B cell (primary cell): ENCODE results near the gene IQSEC3. TPM values are rescaled to one million over a fixed set of nuclear protein-coding genes. Genes with fewer than 3 reads are reported as not detected.

Experiments
- ATAC-seq: fragments of 200-7000 bp; cut with Tn5 transposase; one replicate; pipeline ENCODE4 v1.10.0; 2021; ENCODE audit warnings: low read depth, mild to moderate bottlenecking, moderate number of reproducible peaks, moderate library complexity
- CTCF ChIA-PET: fragments of 350-600 bp; sonication (Branson Sonifier 250); formaldehyde crosslinking; loops from one replicate; lab custom pipeline; 2021; ENCODE audit warnings: antibody characterized with exemption, inconsistent platforms; lab: Charles Lee
- POLR2A ChIA-PET: fragments of 350-600 bp; sonication (Branson Sonifier 250); formaldehyde crosslinking; loops from one replicate; lab custom pipeline; 2021; ENCODE audit warnings: antibody characterized with exemption; lab: Charles Lee
- DNase-seq: peaks from one replicate; pipeline ENCODE4 v3.0.0; 2013
- H2AFZ ChIP-seq: 2 replicates; pipeline ENCODE4 v1.6.1; 2012; ENCODE audit warnings: mild to moderate bottlenecking, low read depth, low read length; ENCODE audit not compliant: insufficient read depth, poor library complexity, severe bottlenecking
- H3K27ac ChIP-seq, 2 donors: 1 replicate in 1 of 2; 2 replicates in 1 of 2; pipeline ENCODE4 v1.5.1; 2012 to 2013; ENCODE audit warnings: low read length in 2 of 2, mild to moderate bottlenecking in 2 of 2, moderate library complexity in 1 of 2
- H3K27me3 ChIP-seq, 4 experiments: fragments of 200-600 bp in 1 of 4; sonication (generic) in 1 of 4; replicated peaks in 1 of 4; 1 replicate in 2 of 4; 2 replicates in 2 of 4; pipeline versions ENCODE4 v1.6.1 to v1.7.0; 2013 to 2016; ENCODE audit warnings: low read length in 3 of 4, mild to moderate bottlenecking in 2 of 4, mixed read lengths in 1 of 4, moderate library complexity in 1 of 4; ENCODE audit not compliant: insufficient read depth in 4 of 4, control insufficient read depth in 3 of 4; ENCODE audit errors: control extremely low read depth in 1 of 4
- H3K36me3 ChIP-seq, 2 experiments: replicated peaks in 1 of 2; 1 replicate in 1 of 2; 2 replicates in 1 of 2; pipeline versions ENCODE4 v1.6.1 to v1.7.1; 2013; ENCODE audit warnings: low read length in 1 of 2; ENCODE audit not compliant: insufficient read depth in 2 of 2, control insufficient read depth in 1 of 2; ENCODE audit errors: control extremely low read depth in 1 of 2, extremely low read depth in 1 of 2
- H3K4me1 ChIP-seq, 2 donors: fragments of 200-600 bp in 1 of 2; sonication (generic) in 1 of 2; 1 replicate in 1 of 2; 2 replicates in 1 of 2; pipeline versions ENCODE4 v1.5.1 to v1.6.1; 2013 to 2017; ENCODE audit warnings: low read length in 2 of 2; ENCODE audit not compliant: control insufficient read depth in 2 of 2, insufficient read depth in 2 of 2
- H3K4me2 ChIP-seq: replicated peaks from 2 replicates; pipeline ENCODE3; 2012; ENCODE audit warnings: mild to moderate bottlenecking, low read depth, low read length; ENCODE audit not compliant: poor library complexity, severe bottlenecking
- H3K4me3 ChIP-seq, 5 experiments: fragments of 200-600 bp in 1 of 5; sonication (generic) in 1 of 5; 1 replicate in 3 of 5; 2 replicates in 2 of 5; pipeline versions ENCODE4 v1.5.1 to v1.7.0; 2011 to 2016; ENCODE audit warnings: low read length in 4 of 5, mild to moderate bottlenecking in 4 of 5, low read depth in 2 of 5, control low read depth in 1 of 5, moderate library complexity in 1 of 5; ENCODE audit not compliant: insufficient read depth in 1 of 5; ENCODE audit errors: control extremely low read depth in 1 of 5, extremely low read depth in 1 of 5
- H3K79me2 ChIP-seq: fragments of 200-600 bp; sonication (generic); one replicate; pipeline ENCODE4 v1.6.0; 2016; ENCODE audit warnings: low read length; ENCODE audit not compliant: control insufficient read depth, insufficient read depth
- H3K9ac ChIP-seq: fragments of 200-600 bp; sonication (generic); 2 replicates; pipeline ENCODE4 v1.6.1; 2017; ENCODE audit warnings: mild to moderate bottlenecking, low read length, moderate library complexity
- H3K9me3 ChIP-seq, 3 donors: one replicate each; pipeline versions ENCODE4 v1.6.1 to v1.7.1; 2013; ENCODE audit warnings: low read length in 2 of 3; ENCODE audit not compliant: control insufficient read depth in 2 of 3, insufficient read depth in 1 of 3; ENCODE audit errors: control extremely low read depth in 1 of 3
- H4K20me1 ChIP-seq: 2 replicates; pipeline ENCODE4 v1.6.0; 2012; ENCODE audit warnings: mild to moderate bottlenecking, low read length; ENCODE audit not compliant: insufficient read depth, control insufficient read depth, poor library complexity, severe bottlenecking
- H3K27ac Mint-ChIP-seq: one replicate; pipeline ENCODE4 v1.8.0; 2021; ENCODE audit warnings: mixed read lengths
- H3K27me3 Mint-ChIP-seq: one replicate; pipeline ENCODE4 v1.8.0; 2021; ENCODE audit warnings: mixed read lengths
- H3K4me1 Mint-ChIP-seq: one replicate; pipeline ENCODE4 v1.8.0; 2021; ENCODE audit warnings: mixed read lengths
- H3K4me3 Mint-ChIP-seq: one replicate; pipeline ENCODE4 v1.8.0; 2021; ENCODE audit warnings: mixed read lengths
- H3K9me3 Mint-ChIP-seq: one replicate; pipeline ENCODE4 v1.8.0; 2022; ENCODE audit warnings: mixed read lengths; ENCODE audit not compliant: insufficient read depth
- EZH2 ChIP-seq: IDR thresholded peaks from 2 replicates; pipeline ENCODE4 v1.6.1; 2012; ENCODE audit warnings: borderline replicate concordance, low read depth, mild to moderate bottlenecking, moderate library complexity, low read length; ENCODE audit not compliant: insufficient read depth, poor library complexity, severe bottlenecking
- WGBS: methylation state at CpG from one replicate; pipeline ENCODE4 v1.1.5; 2013; ENCODE audit warnings: missing lambda C conversion rate; ENCODE audit not compliant: insufficient coverage; 5-methylcytosine and 5-hydroxymethylcytosine counted together
- intact Hi-C: fragments of 100-400 bp; cut with micrococcal nuclease; formaldehyde crosslinking; loops from one replicate; pipeline ENCODE4 v1.10.0; 2022
- polyA plus RNA-seq: library from polyadenylated mRNA; depleted of rRNA; stranded (reverse); fragments of >200 nt; gene quantifications from 2 replicates; pipeline ENCODE4 v1.2.3, GENCODE V29; 2012
- total RNA-seq, 2 donors: library from RNA; stranded (reverse); fragments of 120-200 nt in 1 of 2; gene quantifications; 1 replicate in 1 of 2; 2 replicates in 1 of 2; pipeline versions ENCODE4 v1.2.3 to v1.2.4, GENCODE V29; 2013 to 2022
- TF ChIP-seq, protein P1 (sequence below): fragments of 200-600 bp; IDR thresholded peaks from one replicate; pipeline ENCODE4 v1.8.0; 2022; ENCODE audit warnings: antibody characterized with exemption, mild to moderate bottlenecking

Gene IQSEC3
- total and polyA plus RNA-seq, 2 donors (not counting 1 experiment from before 2014, with no cell fraction given) = 0.01 to 1.8 TPM

DNA sequence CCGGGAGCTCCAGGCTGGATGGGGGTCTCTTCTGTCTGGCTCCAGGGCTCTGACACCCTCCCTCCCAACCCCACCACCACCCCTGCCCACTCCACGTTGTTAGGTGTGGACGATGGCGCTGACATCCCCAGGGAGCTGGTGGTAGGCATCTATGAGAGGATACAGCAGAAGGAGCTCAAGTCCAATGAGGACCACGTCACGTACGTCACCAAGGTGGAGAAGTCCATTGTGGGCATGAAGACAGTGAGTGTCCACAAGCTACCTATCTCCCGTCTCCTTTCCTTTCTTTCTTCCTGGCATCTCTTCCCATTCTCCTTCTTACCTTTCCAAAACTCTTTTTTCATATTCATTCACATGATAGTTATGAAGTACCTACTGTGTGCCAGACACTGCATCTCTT is 95.3 kb downstream of the IQSEC3 start:
- H3K4me1 Mint-ChIP-seq = no peaks in the 10 kb centered on the region
- H4K20me1 ChIP-seq = no peaks in the 10 kb centered on the region
- ChIA-PET POLR2A (no interaction called here), CTCF (no interaction called here)
- H3K27ac ChIP-seq = no peak overlapping the region
- no peak overlapping the region for H3K27ac Mint-ChIP-seq
- no peak overlapping the region for H3K4me3 Mint-ChIP-seq
- no peaks in the 10 kb centered on the region for H3K79me2 ChIP-seq
- DNase-seq = no peak
- H3K9ac ChIP-seq = no peak overlapping the region
- peaks cover 2% of the 10 kb centered on the region for H3K9me3 Mint-ChIP-seq
- no peak overlapping the region for H3K4me2 ChIP-seq
- TF ChIP-seq EZH2 = no peak
- TF ChIP-seq, protein P1, sequence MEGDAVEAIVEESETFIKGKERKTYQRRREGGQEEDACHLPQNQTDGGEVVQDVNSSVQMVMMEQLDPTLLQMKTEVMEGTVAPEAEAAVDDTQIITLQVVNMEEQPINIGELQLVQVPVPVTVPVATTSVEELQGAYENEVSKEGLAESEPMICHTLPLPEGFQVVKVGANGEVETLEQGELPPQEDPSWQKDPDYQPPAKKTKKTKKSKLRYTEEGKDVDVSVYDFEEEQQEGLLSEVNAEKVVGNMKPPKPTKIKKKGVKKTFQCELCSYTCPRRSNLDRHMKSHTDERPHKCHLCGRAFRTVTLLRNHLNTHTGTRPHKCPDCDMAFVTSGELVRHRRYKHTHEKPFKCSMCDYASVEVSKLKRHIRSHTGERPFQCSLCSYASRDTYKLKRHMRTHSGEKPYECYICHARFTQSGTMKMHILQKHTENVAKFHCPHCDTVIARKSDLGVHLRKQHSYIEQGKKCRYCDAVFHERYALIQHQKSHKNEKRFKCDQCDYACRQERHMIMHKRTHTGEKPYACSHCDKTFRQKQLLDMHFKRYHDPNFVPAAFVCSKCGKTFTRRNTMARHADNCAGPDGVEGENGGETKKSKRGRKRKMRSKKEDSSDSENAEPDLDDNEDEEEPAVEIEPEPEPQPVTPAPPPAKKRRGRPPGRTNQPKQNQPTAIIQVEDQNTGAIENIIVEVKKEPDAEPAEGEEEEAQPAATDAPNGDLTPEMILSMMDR = no peak
- H3K27me3 Mint-ChIP-seq = peaks cover 4% of the 10 kb centered on the region
- no peak overlapping the region for H2AFZ ChIP-seq
- H3K9me3 ChIP-seq = peaks cover 0 to 4% (median 0%) of the 10 kb centered on the region in 3 donors
- H3K4me3 ChIP-seq = no peak overlapping the region
- no peak for ATAC-seq
- WGBS = no CpG with 5 or more reads among the region's 8 CpGs
- intact Hi-C loops = no loop called here
- no peaks in the 10 kb centered on the region for H3K27me3 ChIP-seq
- no peaks in the 10 kb centered on the region for H3K36me3 ChIP-seq
- no peaks in the 10 kb centered on the region for H3K4me1 ChIP-seq

DNA sequence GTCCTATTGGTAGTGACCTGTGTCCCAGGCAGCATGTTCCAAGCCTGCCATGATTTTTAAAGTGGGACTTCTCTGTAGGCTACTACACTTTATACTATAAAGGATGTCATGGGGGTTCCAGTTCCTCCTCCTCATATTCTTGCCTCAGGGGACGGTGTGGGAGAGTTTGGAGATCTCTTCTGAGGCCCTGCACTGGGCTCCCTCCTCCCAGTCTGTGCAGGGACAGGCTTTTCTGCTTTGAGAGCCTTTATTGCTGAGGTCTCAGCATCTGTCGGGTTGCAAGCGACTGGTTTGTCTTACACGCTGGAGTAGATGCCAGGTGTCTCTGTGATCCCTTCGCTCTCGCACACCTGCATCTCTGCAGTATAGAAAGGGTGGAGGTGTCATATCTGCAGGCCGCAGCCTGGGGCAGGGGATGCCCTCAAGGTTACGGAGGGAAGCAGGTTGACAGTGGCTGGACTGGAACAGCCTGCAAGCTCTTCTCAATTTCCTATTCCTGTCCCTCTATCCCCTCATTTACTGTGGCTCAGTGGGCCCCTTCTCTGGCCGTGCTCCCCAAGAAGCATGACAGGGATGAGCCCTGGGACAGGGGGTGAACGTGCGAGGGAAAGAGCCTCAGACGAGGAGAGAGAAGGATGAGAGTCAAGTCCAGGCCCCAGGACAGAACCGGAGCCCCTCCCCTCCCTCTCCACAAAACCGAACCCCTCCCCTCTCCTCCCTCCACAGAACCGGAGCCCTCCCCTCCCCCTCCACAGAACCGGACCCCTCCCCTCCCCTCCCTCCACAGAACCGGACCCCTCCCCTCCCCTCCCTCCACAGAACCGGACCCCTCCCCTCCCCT is 96.1 kb downstream of the IQSEC3 start:
- Mint-ChIP-seq H3K4me1 (no peaks in the 10 kb centered on the region), H3K9me3 (peaks cover 2% of the 10 kb centered on the region), H3K27me3 (peaks cover 8% of the 10 kb centered on the region), H3K27ac (no peak overlapping the region), H3K4me3 (no peak overlapping the region)
- Histone ChIP-seq H3K36me3 (no peaks in the 10 kb centered on the region), H4K20me1 (no peaks in the 10 kb centered on the region), H3K27me3 (no peaks in the 10 kb centered on the region), H3K9me3 (peaks cover 0 to 2% (median 0%) of the 10 kb centered on the region in 3 donors), H3K79me2 (no peaks in the 10 kb centered on the region), H3K4me3 (no peak overlapping the region), H3K27ac (no peak overlapping the region), H3K4me1 (no peaks in the 10 kb centered on the region), H3K9ac (no peak overlapping the region), H2AFZ (no peak overlapping the region), H3K4me2 (no peak overlapping the region)
- intact Hi-C loops = no loop called here
- ChIA-PET CTCF (no interaction called here), POLR2A (no interaction called here)
- TF ChIP-seq, protein P1 = no peak
- no peak for TF ChIP-seq EZH2
- 86% methylated on average over 11 of the region's 18 CpGs for WGBS
- DNase-seq = no peak
- no peak for ATAC-seq
